HepG2 (cell line): ENCODE results near the gene ITPR1. TPM values are rescaled to one million over a fixed set of nuclear protein-coding genes. Genes with fewer than 3 reads are reported as not detected.

Experiments used
- ATAC-seq: fragments of 200-7000 bp; cut with Tn5 transposase; 3 replicates; pipeline ENCODE4 v1.9.1; 2020; ENCODE audit warnings: mild to moderate bottlenecking, moderate library complexity
- BruUV-seq: library from RNA; stranded (reverse); fragments of 400-500 nt; replicated peaks from 2 replicates; lab custom pipeline; 2021; lab: Mats Ljungman, UMichigan
- CTCF ChIA-PET: fragments of 300-600 bp; formaldehyde crosslinking; extraction: SDS; loops from one replicate; lab custom pipeline; 2021; ENCODE audit warnings: low total read pairs, inconsistent platforms, low intra/inter-chr PET ratio; lab: Yijun Ruan, JAX
- POLR2A ChIA-PET: fragments of 350-600 bp; sonication (Branson Sonifier 250); formaldehyde crosslinking; loops from one replicate; lab custom pipeline; 2020; ENCODE audit warnings: antibody characterized with exemption, inconsistent platforms; lab: Yijun Ruan, JAX
- DNase-seq: peaks from one replicate; pipeline ENCODE4 v3.0.0-alpha.2; 2015; ENCODE audit warnings: low spot score
- FAIRE-seq: peaks from 3 replicates; lab custom pipeline; 2011; peaks lifted over from hg19 to GRCh38; lab: Jason Lieb, UNC
- H2AFZ ChIP-seq: one replicate; pipeline ENCODE4 v1.6.1; 2011; ENCODE audit warnings: low read length, inconsistent platforms
- H3K27ac ChIP-seq: fragments of 300-600 bp; 3 replicates; pipeline ENCODE4 v1.8.0; 2011; ENCODE audit warnings: mixed run types, mild to moderate bottlenecking, mixed read lengths, low read length, inconsistent platforms; ENCODE audit not compliant: insufficient read depth; ENCODE audit errors: extremely low read length
- H3K27me3 ChIP-seq, 2 experiments: fragments of 200-600 bp in 1 of 2; 2 replicates in 1 of 2; 3 replicates in 1 of 2; pipeline versions ENCODE4 v1.6.0 to v1.8.0; 2011; ENCODE audit warnings: low read length in 2 of 2, mild to moderate bottlenecking in 2 of 2, moderate library complexity in 2 of 2, inconsistent platforms in 1 of 2; ENCODE audit not compliant: insufficient read depth in 2 of 2, control insufficient read depth in 1 of 2
- H3K36me3 ChIP-seq, 2 experiments: fragments of 200-600 bp in 1 of 2; replicated peaks in 1 of 2; 2 replicates in 1 of 2; 3 replicates in 1 of 2; pipeline versions ENCODE4 v1.5.1 to v1.8.0; 2011; ENCODE audit warnings: low read length in 2 of 2, inconsistent platforms in 1 of 2; ENCODE audit not compliant: insufficient read depth in 2 of 2, control insufficient read depth in 1 of 2
- H3K4me1 ChIP-seq: 2 replicates; pipeline ENCODE4 v1.5.1; 2012; ENCODE audit warnings: low read length, inconsistent platforms; ENCODE audit not compliant: insufficient read depth
- H3K4me2 ChIP-seq: 2 replicates; pipeline ENCODE4 v1.6.0; 2011; ENCODE audit warnings: low read depth, low read length, inconsistent platforms
- H3K4me3 ChIP-seq, 3 experiments: fragments of 200-600 bp in 1 of 3; sonication (generic), shearing (Covaris generic) in 1 of 3; replicated peaks in 1 of 3; 2 replicates each; pipeline ENCODE4 v1.5.1; 2011 to 2016; ENCODE audit warnings: low read length in 3 of 3, inconsistent platforms in 2 of 3, low read depth in 2 of 3, mild to moderate bottlenecking in 2 of 3, control low read depth in 1 of 3, mixed read lengths in 1 of 3; ENCODE audit not compliant: insufficient read depth in 1 of 3
- H3K79me2 ChIP-seq: one replicate; pipeline ENCODE4 v1.6.1; 2011; ENCODE audit warnings: low read length, inconsistent platforms; ENCODE audit not compliant: insufficient read depth
- H3K9ac ChIP-seq: 2 replicates; pipeline ENCODE4 v1.6.0; 2011; ENCODE audit warnings: mild to moderate bottlenecking, low read depth, low read length, inconsistent platforms; ENCODE audit not compliant: insufficient read depth
- H3K9me3 ChIP-seq: 2 replicates; pipeline ENCODE4 v1.5.1; 2012; ENCODE audit warnings: mild to moderate bottlenecking, low read length
- H4K20me1 ChIP-seq: 2 replicates; pipeline ENCODE4 v1.6.0; 2011; ENCODE audit warnings: inconsistent platforms, mild to moderate bottlenecking, low read length, moderate library complexity; ENCODE audit not compliant: insufficient read depth
- CCAR2 ChIP-seq: fragments of 200-400 bp; formaldehyde crosslinking; optimal IDR thresholded peaks from 2 replicates; pipeline ENCODE3; 2018; ENCODE audit warnings: low read depth, mild to moderate bottlenecking, low read length, moderate library complexity
- GATAD1 ChIP-seq: IDR thresholded peaks from 2 replicates; pipeline ENCODE4 v1.6.1; 2016; ENCODE audit warnings: missing genetic modification reagents, missing compliant biosample characterization
- HOXA5 ChIP-seq: sonication (generic); formaldehyde crosslinking; IDR thresholded peaks from 2 replicates; pipeline ENCODE4 v1.4.0; 2020; ENCODE audit warnings: missing genetic modification reagents
- HOXD1 ChIP-seq: sonication (generic); formaldehyde crosslinking; IDR thresholded peaks from 2 replicates; pipeline ENCODE4 v1.5.0; 2020; ENCODE audit warnings: missing genetic modification reagents
- JUNB ChIP-seq: sonication (generic); formaldehyde crosslinking; IDR thresholded peaks from 2 replicates; pipeline ENCODE4 v1.8.0; 2022; ENCODE audit warnings: missing genetic modification reagents, mild to moderate bottlenecking, borderline replicate concordance
- TBP ChIP-seq: sonication (generic); formaldehyde crosslinking; IDR thresholded peaks from 2 replicates; pipeline ENCODE4 v1.5.0; 2020; ENCODE audit warnings: missing genetic modification reagents
- TEAD2 ChIP-seq: sonication (generic); formaldehyde crosslinking; IDR thresholded peaks from 2 replicates; pipeline ENCODE4 v1.9.0; 2021; ENCODE audit warnings: missing genetic modification reagents
- ZNF33B ChIP-seq: sonication (generic); formaldehyde crosslinking; IDR thresholded peaks from 2 replicates; pipeline ENCODE4 v1.5.1; 2020; ENCODE audit warnings: mild to moderate bottlenecking, missing genetic modification reagents
- ZNF703 ChIP-seq: sonication (generic); formaldehyde crosslinking; IDR thresholded peaks from 2 replicates; pipeline ENCODE4 v1.5.1; 2020; ENCODE audit warnings: missing genetic modification reagents, mild to moderate bottlenecking, moderate library complexity, borderline replicate concordance
- ZZZ3 ChIP-seq: sonication (generic); formaldehyde crosslinking; IDR thresholded peaks from 2 replicates; pipeline ENCODE4 v1.4.0; 2020; ENCODE audit warnings: missing genetic modification reagents, mild to moderate bottlenecking, borderline replicate concordance
- WGBS: methylation state at CpG from one replicate; pipeline ENCODE4 v1.1.6; 2017; ENCODE audit warnings: low lambda C conversion rate; 5-methylcytosine and 5-hydroxymethylcytosine counted together
- in situ Hi-C: cut with HindIII; loops from 2 replicates; pipeline ENCODE4 v1.10.0; 2017; ENCODE audit warnings: low pct_unique_long_range_greater_than_20kb; ENCODE audit not compliant: extremely low pct_ligation_motif_present
- intact Hi-C: fragments of 100-400 bp; cut with micrococcal nuclease; formaldehyde crosslinking; loops from one replicate; pipeline ENCODE4 v1.10.0; 2022; ENCODE audit not compliant: unreplicated experiment
- polyA plus RNA-seq, 8 experiments: library from polyadenylated mRNA; depleted of rRNA in 3 of 8; stranded (reverse) in 7 of 8; unstranded in 1 of 8; fragments of >200 nt; fragmentation: Illumina TruSeq in 4 of 8; extraction: Trizol in 4 of 8; gene quantifications; 2 replicates each; pipeline versions ENCODE4 v1.2.1 to v1.2.3, GENCODE V29; 2011 to 2016; ENCODE audit warnings: low read depth in 4 of 8, missing spikeins in 1 of 8, mixed read lengths in 1 of 8; ENCODE audit not compliant: insufficient read depth in 1 of 8
- total RNA-seq, 5 experiments: library from RNA; depleted of rRNA; stranded (reverse); fragments of >200 nt; fragmentation: Illumina TruSeq; extraction: Trizol; gene quantifications; 2 replicates each; pipeline ENCODE4 v1.2.3, GENCODE V29; 2016; ENCODE audit warnings: low read depth in 1 of 5
- TF ChIP-seq, protein P1 (sequence below): sonication (generic); formaldehyde crosslinking; IDR thresholded peaks from 2 replicates; pipeline ENCODE4 v1.8.1; 2023; ENCODE audit warnings: missing genetic modification reagents, mild to moderate bottlenecking, borderline replicate concordance
- TF ChIP-seq, protein P2 (sequence below): sonication (generic); formaldehyde crosslinking; IDR thresholded peaks from 2 replicates; pipeline ENCODE4 v1.4.0; 2020; ENCODE audit warnings: missing genetic modification reagents, mild to moderate bottlenecking, borderline replicate concordance
- TF ChIP-seq, protein P3 (sequence below): sonication (generic); formaldehyde crosslinking; IDR thresholded peaks from 2 replicates; pipeline ENCODE4 v1.4.0; 2020; ENCODE audit warnings: missing genetic modification reagents
- TF ChIP-seq, protein P4 (sequence below): sonication (generic); formaldehyde crosslinking; IDR thresholded peaks from 2 replicates; pipeline ENCODE4 v1.4.0; 2020; ENCODE audit warnings: mild to moderate bottlenecking, missing genetic modification reagents
- TF ChIP-seq, protein P5 (sequence below): IDR thresholded peaks from 2 replicates; pipeline ENCODE4 v1.6.1; 2016; ENCODE audit warnings: low read depth, control low read depth

ITPR1 gene
- total and polyA plus RNA-seq, 2 of the 13 experiments (the other 11 are each of a cell fraction or from before 2014, with no cell fraction given) = 10.0 to 11.4 TPM

DNA sequence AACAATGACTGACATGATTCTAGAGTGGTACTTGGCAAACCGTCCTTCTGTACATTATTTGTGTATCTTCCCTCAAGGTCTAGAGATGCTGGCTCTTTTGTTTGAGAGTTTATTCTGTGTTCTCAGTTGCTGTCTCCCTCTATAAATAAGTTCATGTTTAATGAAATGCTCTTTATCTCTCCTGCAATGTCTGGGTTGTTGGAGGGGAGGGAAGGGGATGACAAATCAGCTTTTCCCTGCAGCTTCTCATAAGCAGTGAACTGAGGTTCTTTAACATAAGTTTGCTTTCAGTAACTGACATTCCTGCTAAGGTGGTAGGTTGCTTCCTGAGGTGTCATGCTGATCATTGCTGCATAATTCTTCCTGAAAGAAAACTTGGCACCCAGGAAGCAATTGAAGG lies 21.8 kb downstream of the ITPR1 start:
- BruUV-seq = no TSS peak

More for the DNA sequence above, 21.8 kb downstream of the ITPR1 start:
- Histone ChIP-seq H3K9me3 (no peaks in the 10 kb centered on the region), H3K4me3 (no peak overlapping the region), H3K9ac (no peak overlapping the region), H3K27ac (no peak overlapping the region), H3K79me2 (no peaks in the 10 kb centered on the region), H2AFZ (no peak overlapping the region), H3K36me3 (peaks cover 0 to 4% of the 10 kb centered on the region in 2 experiments; a peak in 2 of 5 replicates), H3K4me1 (peaks cover 41% of the 10 kb centered on the region), H3K27me3 (no peaks in the 10 kb centered on the region), H3K4me2 (no peak overlapping the region), H4K20me1 (no peaks in the 10 kb centered on the region)
- ATAC-seq = no peak
- in situ Hi-C loops = no loop called here
- DNase-seq = no peak
- intact Hi-C loops = no loop called here
- TF ChIP-seq CCAR2 (no peak), ZNF33B (CRISPR knock-in tag) (no peak), ZZZ3 (CRISPR knock-in tag) (no peak), TBP (CRISPR knock-in tag) (no peak), GATAD1 (CRISPR knock-in tag) (no peak), HOXA5 (no peak), TEAD2 (CRISPR knock-in tag) (no peak), HOXD1 (CRISPR knock-in tag) (no peak), ZNF703 (CRISPR knock-in tag) (no peak), JUNB (no peak)
- TF ChIP-seq, protein P1, sequence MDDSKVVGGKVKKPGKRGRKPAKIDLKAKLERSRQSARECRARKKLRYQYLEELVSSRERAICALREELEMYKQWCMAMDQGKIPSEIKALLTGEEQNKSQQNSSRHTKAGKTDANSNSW (CRISPR knock-in tag) = no peak
- TF ChIP-seq, protein P2, sequence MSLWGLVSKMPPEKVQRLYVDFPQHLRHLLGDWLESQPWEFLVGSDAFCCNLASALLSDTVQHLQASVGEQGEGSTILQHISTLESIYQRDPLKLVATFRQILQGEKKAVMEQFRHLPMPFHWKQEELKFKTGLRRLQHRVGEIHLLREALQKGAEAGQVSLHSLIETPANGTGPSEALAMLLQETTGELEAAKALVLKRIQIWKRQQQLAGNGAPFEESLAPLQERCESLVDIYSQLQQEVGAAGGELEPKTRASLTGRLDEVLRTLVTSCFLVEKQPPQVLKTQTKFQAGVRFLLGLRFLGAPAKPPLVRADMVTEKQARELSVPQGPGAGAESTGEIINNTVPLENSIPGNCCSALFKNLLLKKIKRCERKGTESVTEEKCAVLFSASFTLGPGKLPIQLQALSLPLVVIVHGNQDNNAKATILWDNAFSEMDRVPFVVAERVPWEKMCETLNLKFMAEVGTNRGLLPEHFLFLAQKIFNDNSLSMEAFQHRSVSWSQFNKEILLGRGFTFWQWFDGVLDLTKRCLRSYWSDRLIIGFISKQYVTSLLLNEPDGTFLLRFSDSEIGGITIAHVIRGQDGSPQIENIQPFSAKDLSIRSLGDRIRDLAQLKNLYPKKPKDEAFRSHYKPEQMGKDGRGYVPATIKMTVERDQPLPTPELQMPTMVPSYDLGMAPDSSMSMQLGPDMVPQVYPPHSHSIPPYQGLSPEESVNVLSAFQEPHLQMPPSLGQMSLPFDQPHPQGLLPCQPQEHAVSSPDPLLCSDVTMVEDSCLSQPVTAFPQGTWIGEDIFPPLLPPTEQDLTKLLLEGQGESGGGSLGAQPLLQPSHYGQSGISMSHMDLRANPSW (CRISPR knock-in tag) = no peak
- TF ChIP-seq, protein P3, sequence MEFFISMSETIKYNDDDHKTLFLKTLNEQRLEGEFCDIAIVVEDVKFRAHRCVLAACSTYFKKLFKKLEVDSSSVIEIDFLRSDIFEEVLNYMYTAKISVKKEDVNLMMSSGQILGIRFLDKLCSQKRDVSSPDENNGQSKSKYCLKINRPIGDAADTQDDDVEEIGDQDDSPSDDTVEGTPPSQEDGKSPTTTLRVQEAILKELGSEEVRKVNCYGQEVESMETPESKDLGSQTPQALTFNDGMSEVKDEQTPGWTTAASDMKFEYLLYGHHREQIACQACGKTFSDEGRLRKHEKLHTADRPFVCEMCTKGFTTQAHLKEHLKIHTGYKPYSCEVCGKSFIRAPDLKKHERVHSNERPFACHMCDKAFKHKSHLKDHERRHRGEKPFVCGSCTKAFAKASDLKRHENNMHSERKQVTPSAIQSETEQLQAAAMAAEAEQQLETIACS (CRISPR knock-in tag) = no peak
- TF ChIP-seq, protein P4, sequence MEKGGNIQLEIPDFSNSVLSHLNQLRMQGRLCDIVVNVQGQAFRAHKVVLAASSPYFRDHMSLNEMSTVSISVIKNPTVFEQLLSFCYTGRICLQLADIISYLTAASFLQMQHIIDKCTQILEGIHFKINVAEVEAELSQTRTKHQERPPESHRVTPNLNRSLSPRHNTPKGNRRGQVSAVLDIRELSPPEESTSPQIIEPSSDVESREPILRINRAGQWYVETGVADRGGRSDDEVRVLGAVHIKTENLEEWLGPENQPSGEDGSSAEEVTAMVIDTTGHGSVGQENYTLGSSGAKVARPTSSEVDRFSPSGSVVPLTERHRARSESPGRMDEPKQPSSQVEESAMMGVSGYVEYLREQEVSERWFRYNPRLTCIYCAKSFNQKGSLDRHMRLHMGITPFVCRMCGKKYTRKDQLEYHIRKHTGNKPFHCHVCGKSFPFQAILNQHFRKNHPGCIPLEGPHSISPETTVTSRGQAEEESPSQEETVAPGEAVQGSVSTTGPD (CRISPR knock-in tag) = no peak
- TF ChIP-seq, protein P5, sequence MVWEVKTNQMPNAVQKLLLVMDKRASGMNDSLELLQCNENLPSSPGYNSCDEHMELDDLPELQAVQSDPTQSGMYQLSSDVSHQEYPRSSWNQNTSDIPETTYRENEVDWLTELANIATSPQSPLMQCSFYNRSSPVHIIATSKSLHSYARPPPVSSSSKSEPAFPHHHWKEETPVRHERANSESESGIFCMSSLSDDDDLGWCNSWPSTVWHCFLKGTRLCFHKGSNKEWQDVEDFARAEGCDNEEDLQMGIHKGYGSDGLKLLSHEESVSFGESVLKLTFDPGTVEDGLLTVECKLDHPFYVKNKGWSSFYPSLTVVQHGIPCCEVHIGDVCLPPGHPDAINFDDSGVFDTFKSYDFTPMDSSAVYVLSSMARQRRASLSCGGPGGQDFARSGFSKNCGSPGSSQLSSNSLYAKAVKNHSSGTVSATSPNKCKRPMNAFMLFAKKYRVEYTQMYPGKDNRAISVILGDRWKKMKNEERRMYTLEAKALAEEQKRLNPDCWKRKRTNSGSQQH (CRISPR knock-in tag) = no peak
- FAIRE-seq = no peak
- CTCF ChIA-PET = no interaction called here
- POLR2A ChIA-PET = no interaction called here
- WGBS = 92% methylated on average over 1 of the region's 1 CpG
